ENCODE results near the gene PHF21B. TPM values are rescaled to one million over a fixed set of nuclear protein-coding genes. Genes with fewer than 3 reads are reported as not detected.

PHF21B gene
- total RNA-seq, 1 donor from 2014 or later, result 19.0 TPM

DNA sequence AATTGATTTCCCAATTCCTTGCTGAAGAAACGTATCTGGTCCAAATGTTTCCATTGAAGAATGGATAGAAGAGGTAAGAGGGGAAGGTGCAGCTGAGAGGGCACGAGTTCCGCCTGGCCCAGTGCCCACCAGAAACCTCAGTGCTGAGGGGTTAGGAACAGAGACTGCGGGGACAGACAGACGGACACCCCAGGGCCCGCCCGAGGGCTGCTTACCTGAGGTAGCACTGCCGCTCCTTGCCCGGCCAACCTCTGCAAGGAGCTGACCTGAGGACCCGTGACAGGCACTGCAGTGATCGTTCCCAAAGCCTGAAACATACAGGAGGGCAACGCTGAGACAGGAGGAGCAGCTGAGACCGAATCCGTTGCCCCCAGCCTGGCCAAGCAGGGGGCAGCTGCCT, 89.6 kb downstream of the PHF21B start:
- DNase-seq (ENCODE audit: extremely low spot score, unreplicated experiment), result no peak
- Mint-ChIP-seq H3K27me3 (no peaks in the 10 kb centered on the region), H3K4me1 (ENCODE audit: unreplicated experiment) (no peaks in the 10 kb centered on the region), H3K4me3 (no peak overlapping the region), H3K36me3 (peaks cover 5% of the 10 kb centered on the region), H3K9me3 (no peaks in the 10 kb centered on the region), H3K27ac (no peak overlapping the region)
- TF ChIP-seq, protein P1, sequence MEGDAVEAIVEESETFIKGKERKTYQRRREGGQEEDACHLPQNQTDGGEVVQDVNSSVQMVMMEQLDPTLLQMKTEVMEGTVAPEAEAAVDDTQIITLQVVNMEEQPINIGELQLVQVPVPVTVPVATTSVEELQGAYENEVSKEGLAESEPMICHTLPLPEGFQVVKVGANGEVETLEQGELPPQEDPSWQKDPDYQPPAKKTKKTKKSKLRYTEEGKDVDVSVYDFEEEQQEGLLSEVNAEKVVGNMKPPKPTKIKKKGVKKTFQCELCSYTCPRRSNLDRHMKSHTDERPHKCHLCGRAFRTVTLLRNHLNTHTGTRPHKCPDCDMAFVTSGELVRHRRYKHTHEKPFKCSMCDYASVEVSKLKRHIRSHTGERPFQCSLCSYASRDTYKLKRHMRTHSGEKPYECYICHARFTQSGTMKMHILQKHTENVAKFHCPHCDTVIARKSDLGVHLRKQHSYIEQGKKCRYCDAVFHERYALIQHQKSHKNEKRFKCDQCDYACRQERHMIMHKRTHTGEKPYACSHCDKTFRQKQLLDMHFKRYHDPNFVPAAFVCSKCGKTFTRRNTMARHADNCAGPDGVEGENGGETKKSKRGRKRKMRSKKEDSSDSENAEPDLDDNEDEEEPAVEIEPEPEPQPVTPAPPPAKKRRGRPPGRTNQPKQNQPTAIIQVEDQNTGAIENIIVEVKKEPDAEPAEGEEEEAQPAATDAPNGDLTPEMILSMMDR (conservative IDR thresholded peaks at IDR 0.05), result no peak

DNA sequence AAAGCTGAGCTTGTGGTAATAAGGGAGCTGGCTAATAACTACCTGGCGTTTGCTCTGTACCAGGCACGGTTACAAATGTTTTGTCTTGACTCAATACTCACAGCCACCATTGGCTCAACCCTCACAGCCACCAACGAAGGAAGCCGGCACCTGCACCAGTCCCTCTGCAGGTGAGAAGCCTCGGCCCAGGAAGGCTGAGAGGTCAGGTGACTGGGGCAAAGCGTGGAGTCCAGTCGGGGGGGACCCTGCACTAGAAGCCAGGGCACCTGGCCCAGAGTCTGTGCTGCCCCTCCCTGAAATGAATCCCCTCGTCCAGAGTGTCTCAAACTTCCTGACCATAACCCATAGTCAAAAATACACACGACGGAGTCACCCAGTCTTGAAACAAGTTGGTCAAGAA, 90.1 kb downstream of the PHF21B start:
- no peak overlapping the region for H3K4me3 Mint-ChIP-seq

DNA sequence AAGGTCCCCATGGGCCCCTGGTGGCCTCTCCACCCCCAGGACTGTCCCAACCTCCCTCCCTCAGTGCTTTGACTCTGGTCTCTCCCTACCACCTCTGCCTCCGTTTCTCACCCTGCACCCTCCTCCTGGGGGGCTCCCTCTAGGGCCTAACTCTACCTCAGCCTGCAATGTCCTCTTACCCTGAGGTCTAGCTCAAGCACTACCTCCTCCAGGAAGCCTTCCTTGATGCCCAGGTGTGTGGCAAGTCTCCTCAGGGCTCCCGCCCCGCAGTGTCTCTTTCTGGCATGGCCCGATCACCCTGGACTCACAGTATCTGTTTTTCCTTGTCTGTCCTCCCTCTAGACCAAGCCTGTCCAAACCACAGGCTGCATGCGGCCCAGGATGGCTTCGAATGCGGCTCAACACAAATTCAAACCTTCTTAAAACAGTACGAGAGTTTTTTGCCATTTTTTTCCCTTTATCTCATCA, 90.8 kb downstream of the PHF21B start:
- H3K36me3 Mint-ChIP-seq, result peaks cover 5% of the 10 kb centered on the region

More for the DNA sequence above, 90.1 kb downstream of the PHF21B start:
- no peaks in the 10 kb centered on the region for H3K9me3 Mint-ChIP-seq
- DNase-seq (ENCODE audit: extremely low spot score, unreplicated experiment), result no peak
- H3K4me1 Mint-ChIP-seq (ENCODE audit: unreplicated experiment), result no peaks in the 10 kb centered on the region
- TF ChIP-seq, protein P1 (conservative IDR thresholded peaks at IDR 0.05), result no peak
- peaks cover 5% of the 10 kb centered on the region for H3K36me3 Mint-ChIP-seq
- H3K27ac Mint-ChIP-seq, result no peak overlapping the region
- H3K27me3 Mint-ChIP-seq, result no peaks in the 10 kb centered on the region

DNA sequence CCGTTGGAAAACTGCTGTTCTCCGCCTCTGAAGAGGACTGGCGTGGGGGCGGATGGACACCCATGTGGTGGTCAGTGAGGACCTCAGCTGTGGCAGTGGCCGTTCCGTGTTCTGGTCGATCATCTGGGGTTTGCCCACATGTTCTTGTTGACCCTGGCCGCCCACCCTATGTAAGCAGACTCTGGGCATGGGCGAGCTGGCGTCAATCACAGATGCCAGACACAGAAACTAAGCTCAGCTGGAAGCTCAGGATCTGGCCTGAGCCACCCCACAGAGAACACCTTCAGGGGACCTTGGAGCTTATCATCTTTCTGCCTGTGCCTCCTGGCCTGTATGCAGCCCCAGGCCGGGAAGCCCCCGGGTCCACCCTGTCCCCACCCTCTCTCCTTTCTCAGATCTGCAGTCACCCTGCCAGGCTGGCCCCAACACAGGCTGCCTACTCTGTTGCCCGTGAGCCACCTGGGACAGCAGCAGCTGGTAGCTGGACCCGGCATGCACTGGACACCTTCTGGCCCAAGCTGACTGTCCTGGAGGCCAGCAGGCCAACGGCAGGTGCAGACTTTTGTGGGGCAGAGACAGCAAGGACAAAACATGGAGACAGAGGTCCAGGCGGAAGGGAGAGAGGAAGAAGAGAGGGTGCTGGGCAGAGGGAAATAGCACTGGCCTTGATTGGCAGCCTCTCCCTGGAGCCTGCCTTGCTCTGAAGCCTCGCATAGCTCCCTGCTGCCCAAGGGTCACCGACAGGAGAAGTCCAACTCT, 91.5 kb downstream of the PHF21B start:
- no peak overlapping the region for H3K4me3 Mint-ChIP-seq
- H3K4me1 Mint-ChIP-seq (ENCODE audit: unreplicated experiment), result no peaks in the 10 kb centered on the region
- TF ChIP-seq, protein P1 (conservative IDR thresholded peaks at IDR 0.05), result no peak
- H3K27ac Mint-ChIP-seq, result no peak overlapping the region
- H3K36me3 Mint-ChIP-seq, result peaks cover 5% of the 10 kb centered on the region
- H3K9me3 Mint-ChIP-seq, result no peaks in the 10 kb centered on the region
- no peaks in the 10 kb centered on the region for H3K27me3 Mint-ChIP-seq
- DNase-seq (ENCODE audit: extremely low spot score, unreplicated experiment), result no peak

More for the DNA sequence above, 90.8 kb downstream of the PHF21B start:
- DNase-seq (ENCODE audit: extremely low spot score, unreplicated experiment), result no peak
- H3K27me3 Mint-ChIP-seq, result no peaks in the 10 kb centered on the region
- TF ChIP-seq, protein P1 (conservative IDR thresholded peaks at IDR 0.05), result no peak
- H3K9me3 Mint-ChIP-seq, result no peaks in the 10 kb centered on the region
- H3K27ac Mint-ChIP-seq, result no peak overlapping the region
- H3K4me1 Mint-ChIP-seq (ENCODE audit: unreplicated experiment), result no peaks in the 10 kb centered on the region
- H3K4me3 Mint-ChIP-seq, result no peak overlapping the region

DNA sequence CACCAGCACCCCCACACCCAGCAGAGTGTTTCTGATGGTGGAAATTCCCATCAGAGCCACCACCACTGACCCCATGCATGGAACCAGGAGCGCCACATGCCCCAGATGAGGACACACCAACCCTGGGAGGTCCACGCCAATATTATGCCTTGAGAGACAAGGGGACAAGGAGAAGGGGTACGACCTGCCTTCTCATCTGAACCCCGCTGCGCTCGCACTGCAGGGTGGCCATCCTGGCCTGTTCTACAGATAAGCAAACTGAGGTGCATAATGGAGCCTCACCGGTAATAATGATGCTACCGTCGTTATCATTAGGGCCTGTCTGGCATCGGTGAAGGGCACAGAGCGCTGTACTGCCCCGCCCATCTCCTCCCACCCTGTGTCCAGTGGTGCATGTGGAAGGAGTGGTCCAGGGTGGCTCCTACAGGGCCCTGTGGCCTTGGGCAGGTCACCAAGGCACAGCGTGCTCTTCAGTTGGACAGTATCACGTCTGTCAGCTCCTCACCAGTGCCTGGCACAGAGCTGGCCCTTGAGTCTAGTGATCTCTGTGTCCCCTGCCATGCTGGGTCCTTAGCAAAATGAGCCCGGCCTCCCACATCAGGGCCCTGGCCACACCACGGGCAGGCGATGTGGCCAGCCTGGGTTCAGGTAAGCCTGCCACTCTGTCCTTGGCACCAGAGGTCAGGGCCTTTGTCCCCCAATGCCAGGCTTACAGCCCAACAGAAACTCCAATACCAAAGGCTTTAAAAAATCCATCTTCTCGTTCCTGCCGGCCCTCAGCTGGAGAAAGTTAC, 92.2 kb downstream of the PHF21B start:
- Mint-ChIP-seq H3K4me3 (no peak overlapping the region), H3K4me1 (ENCODE audit: unreplicated experiment) (no peaks in the 10 kb centered on the region), H3K9me3 (peaks cover under 1% of the 10 kb centered on the region), H3K36me3 (peaks cover 6% of the 10 kb centered on the region), H3K27ac (no peak overlapping the region), H3K27me3 (no peaks in the 10 kb centered on the region)
- DNase-seq (ENCODE audit: extremely low spot score, unreplicated experiment), result no peak
- TF ChIP-seq, protein P1 (conservative IDR thresholded peaks at IDR 0.05), result no peak
